GM12874 (cell line): ENCODE results near the gene TRMU.

ENCODE experiments used
- TF ChIP-seq, protein P1 (sequence below): IDR thresholded peaks from 2 replicates; pipeline ENCODE4 v1.5.1; 2011; ENCODE audit warnings: low read depth, mild to moderate bottlenecking, control low read depth, low read length, moderate library complexity; ENCODE audit not compliant: insufficient read depth

The TRMU gene

DNA sequence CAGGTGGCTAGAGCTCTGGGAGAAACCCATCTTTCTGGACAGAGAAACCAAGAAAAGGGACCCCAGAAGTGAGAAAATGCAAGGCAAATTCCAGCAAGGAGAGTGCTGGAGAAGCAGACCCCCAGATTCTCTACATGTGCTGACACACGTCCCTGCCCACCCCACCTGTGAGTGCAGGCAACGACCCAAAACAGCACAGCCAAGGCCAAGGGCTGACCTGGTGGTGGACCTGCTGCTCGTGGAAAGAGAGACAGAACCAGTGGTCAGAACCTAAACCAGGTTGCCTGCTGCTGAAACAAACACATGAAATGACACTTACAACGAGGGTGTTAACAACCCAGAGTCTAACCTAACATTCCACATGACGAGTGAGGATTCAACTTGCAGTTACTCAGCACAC lies 24.6 kb downstream of the TRMU start:
- TF ChIP-seq, protein P1, sequence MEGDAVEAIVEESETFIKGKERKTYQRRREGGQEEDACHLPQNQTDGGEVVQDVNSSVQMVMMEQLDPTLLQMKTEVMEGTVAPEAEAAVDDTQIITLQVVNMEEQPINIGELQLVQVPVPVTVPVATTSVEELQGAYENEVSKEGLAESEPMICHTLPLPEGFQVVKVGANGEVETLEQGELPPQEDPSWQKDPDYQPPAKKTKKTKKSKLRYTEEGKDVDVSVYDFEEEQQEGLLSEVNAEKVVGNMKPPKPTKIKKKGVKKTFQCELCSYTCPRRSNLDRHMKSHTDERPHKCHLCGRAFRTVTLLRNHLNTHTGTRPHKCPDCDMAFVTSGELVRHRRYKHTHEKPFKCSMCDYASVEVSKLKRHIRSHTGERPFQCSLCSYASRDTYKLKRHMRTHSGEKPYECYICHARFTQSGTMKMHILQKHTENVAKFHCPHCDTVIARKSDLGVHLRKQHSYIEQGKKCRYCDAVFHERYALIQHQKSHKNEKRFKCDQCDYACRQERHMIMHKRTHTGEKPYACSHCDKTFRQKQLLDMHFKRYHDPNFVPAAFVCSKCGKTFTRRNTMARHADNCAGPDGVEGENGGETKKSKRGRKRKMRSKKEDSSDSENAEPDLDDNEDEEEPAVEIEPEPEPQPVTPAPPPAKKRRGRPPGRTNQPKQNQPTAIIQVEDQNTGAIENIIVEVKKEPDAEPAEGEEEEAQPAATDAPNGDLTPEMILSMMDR: no peak

DNA sequence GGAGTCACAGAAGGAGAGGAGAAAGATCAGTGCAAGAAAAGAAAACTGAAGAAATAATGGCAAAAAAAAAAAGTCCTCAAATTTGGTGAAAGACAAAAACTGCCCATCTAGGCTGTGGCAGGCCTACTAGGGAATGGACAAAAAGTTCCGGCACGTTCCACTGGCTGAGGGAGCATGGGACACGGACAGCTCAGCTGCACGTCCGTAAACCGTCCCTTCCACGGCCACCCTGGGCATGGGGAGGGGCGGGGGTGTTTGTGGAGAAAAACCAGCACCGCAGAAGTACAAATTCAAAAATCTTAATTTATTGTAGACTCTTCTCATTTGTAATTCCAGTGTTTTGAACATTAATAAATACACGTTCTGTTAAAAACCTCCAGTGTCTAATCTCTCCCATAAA lies 25.4 kb downstream of the TRMU start:
- TF ChIP-seq, protein P1: no peak

DNA sequence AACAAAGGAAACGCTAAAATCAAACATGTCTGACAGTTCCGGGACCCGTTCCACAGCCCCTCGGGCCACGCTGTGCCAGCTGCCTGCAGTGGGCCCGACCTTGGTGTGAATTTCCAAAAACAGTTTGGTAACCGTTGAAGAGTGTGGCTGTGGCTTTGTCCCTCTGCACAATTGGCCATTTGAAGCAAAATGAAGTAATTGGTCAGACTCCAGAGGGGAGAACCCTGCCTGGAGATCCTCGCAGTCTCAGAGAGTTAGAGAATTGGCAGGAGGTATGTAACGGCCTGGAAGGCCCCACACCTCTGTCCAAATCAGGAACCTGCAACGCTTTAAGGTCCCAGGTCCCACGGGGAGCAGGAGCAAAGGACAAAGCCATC lies 26.3 kb downstream of the TRMU start:
- TF ChIP-seq, protein P1: no peak

DNA sequence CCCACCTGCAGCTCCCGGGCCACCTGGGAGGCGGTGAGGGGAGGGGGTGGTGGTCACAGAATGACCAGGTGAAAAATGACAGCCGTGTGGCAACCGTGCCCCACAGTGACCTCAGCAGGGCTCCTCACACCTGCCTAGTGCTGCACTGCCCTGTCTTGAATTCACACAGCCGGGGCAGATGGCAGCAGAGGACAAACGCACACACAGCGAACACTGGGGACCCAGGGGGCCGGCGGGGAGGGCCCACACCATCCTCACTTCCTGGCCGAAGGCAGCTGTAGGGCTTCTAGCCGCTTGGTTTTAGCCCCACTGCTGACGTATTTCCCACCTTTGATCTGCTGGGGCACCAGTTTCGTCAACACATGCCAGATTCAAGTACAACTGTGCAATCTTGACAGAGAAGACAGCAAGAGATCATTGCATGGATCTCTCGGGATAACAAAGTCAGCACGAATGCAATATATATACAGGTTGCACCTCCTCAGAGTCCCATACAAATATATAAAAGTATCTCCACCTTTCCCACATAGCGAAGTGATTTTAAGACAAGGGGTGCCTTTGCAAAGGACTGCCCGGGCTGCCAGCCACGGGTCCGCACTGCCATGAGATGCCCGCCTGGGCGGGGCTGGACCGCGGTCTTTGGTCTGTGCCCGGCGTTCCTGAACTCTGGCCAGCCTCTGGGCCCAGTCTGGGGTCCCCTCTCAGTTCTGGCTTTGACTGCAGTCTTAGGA lies 26.9 kb downstream of the TRMU start:
- TF ChIP-seq, protein P1: no peak

DNA sequence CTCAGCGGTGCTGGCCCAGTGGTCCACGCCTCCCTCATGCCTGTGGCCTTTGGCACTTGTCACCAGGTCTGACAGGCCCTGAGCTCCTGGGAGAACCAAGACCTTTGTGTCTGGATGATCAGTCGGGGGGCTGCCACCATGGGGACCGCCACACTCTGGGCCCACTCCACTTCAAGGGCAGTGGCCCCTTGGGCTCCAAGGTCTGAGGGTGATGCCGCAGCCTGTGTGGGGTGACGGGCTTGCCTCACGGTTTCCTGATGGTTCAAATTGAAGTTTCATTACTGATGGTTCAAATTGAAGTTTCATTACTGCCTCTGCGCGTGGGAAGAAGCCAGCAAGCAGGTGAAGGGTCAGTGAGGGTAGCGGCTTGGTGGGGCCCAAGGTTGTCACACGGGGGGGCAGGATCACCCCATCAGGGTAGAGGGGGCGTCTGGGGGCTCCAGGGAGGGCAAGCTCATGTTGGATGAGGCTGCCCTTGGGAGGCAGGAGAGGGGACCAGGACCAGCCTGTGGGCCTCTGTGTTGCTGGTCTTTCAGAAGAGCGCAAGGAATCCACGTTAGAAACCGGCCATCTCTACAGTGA lies 27.5 kb downstream of the TRMU start:
- TF ChIP-seq, protein P1: no peak

DNA sequence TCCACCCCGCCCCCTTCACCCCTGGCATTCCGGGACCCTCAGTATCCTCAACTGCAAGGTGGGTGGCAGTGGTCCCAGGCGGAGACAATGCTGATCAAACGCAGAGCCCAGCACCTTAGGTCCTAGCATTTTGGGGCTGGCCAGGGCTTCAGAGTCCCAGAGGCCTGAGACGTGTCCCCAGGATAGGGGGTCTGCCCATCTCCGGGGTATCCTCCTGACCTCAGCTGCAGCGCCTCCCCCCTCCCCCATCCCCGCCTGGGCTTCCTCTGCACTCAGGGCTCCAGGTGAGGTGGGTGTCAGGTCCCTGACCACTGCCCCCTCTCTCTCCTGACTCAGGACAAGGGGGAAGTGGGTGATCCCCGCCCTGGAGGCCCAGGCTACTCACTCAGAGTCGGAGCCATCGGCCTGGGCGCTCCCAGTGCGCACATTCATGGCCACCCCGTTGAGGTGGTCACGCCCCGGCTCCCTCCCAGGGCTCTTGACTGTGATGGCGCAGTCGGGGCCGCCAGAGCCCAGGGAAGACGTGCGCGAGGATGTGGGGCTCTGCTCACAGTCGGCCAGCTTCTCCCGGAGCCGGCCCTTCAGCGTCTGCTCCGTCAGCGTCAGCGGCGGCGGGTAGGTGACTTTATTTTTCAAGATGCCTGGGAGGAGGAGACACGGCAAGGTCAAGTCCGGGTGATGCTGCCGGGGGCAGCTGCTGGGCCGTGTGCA lies 28.3 kb downstream of the TRMU start:
- TF ChIP-seq, protein P1: no peak

DNA sequence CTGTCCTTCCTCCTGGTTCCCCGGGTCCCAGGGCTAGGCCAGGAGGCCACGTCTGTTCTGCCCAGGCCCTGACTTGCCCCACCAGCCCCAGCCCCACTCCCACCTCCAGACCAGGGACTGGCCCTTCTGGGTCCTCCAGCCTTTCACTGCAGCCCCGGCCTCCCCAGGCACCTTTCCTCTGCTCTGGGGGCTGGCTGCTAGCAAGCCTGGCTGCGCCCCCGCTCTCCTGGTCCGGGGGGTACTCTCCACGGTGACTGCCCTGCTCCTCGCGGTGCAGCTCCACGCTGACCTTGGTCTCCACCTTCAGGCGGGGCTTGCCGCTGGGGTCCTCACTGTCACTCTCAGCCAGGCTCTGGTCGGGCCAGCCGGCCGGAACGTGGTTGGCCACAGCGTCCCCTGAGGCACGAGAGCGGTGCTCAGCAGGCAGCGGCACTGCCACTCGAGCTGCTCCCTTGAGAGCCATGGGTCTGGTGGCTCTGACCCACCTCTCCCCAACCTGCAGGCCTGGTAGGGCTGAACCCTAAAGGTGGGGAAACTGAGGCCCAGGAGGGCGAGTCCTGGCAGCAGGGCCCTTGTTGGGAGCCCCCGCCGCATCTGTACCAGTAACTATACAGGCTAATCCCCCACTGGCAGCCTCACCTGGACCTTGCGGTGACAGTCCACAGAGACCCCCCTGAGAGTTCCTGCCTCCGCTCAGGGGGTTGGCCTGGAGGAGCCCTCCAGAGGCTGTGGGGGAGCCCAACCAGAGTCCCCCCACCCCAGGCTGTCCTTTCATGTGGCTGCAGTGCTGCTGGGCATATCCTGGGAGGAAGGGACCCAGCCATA lies 29.0 kb downstream of the TRMU start:
- TF ChIP-seq, protein P1: no peak
